Neural progenitor cell (in vitro differentiated cells): ENCODE results near the gene TET2. TPM values are rescaled to one million over a fixed set of nuclear protein-coding genes. Genes with fewer than 3 reads are reported as not detected.

ENCODE experiments used
- DNase-seq: peaks from one replicate; pipeline ENCODE4 v3.0.0-alpha.2; 2016; ENCODE audit warnings: low spot score
- H2AFZ ChIP-seq: fragments of 200-600 bp; sonication (generic); replicated peaks from 2 replicates; pipeline ENCODE4 v1.6.1; 2016; ENCODE audit warnings: antibody characterized with exemption
- H3F3A ChIP-seq: fragments of 200-600 bp; sonication (generic); 2 replicates; pipeline ENCODE4 v1.6.1; 2016; ENCODE audit warnings: antibody characterized with exemption, low read depth
- H3K27ac ChIP-seq: fragments of 200-600 bp; sonication (generic); 2 replicates; pipeline ENCODE4 v1.5.1; 2016; ENCODE audit warnings: mild to moderate bottlenecking
- H3K27me3 ChIP-seq: fragments of 200-600 bp; sonication (generic); 2 replicates; pipeline ENCODE4 v1.6.1; 2016; ENCODE audit warnings: mild to moderate bottlenecking, moderate library complexity
- H3K36me3 ChIP-seq: fragments of 200-600 bp; sonication (generic); 2 replicates; pipeline ENCODE4 v1.5.1; 2016
- H3K4me1 ChIP-seq: fragments of 200-600 bp; sonication (generic); 2 replicates; pipeline ENCODE4 v1.6.1; 2016; ENCODE audit warnings: mixed run types
- H3K4me2 ChIP-seq: fragments of 200-600 bp; sonication (generic); 2 replicates; pipeline ENCODE4 v1.6.1; 2016
- H3K4me3 ChIP-seq: fragments of 200-600 bp; sonication (generic); 2 replicates; pipeline ENCODE4 v1.5.1; 2016
- H3K79me2 ChIP-seq: fragments of 200-600 bp; sonication (generic); 2 replicates; pipeline ENCODE4 v1.6.1; 2016; ENCODE audit warnings: low read depth
- H3K9ac ChIP-seq: fragments of 200-600 bp; sonication (generic); 2 replicates; pipeline ENCODE4 v1.6.1; 2016
- H3K9me3 ChIP-seq: fragments of 200-600 bp; sonication (generic); 2 replicates; pipeline ENCODE4 v1.5.1; 2016; ENCODE audit warnings: low read depth
- H4K20me1 ChIP-seq: fragments of 200-600 bp; sonication (generic); 2 replicates; pipeline ENCODE4 v1.6.1; 2016; ENCODE audit warnings: low read depth
- H3K27ac Mint-ChIP-seq: 3 replicates; pipeline ENCODE4 v1.8.0; 2021; ENCODE audit warnings: mixed read lengths
- H3K27me3 Mint-ChIP-seq: 2 replicates; pipeline ENCODE4 v1.8.0; 2022; ENCODE audit warnings: low read depth, mild to moderate bottlenecking, inconsistent platforms, moderate library complexity, mixed read lengths; ENCODE audit not compliant: insufficient read depth
- H3K36me3 Mint-ChIP-seq: 3 replicates; pipeline ENCODE4 v1.8.0; 2021; ENCODE audit warnings: mixed read lengths
- H3K4me1 Mint-ChIP-seq: 3 replicates; pipeline ENCODE4 v1.8.0; 2021; ENCODE audit warnings: mixed read lengths
- H3K4me3 Mint-ChIP-seq: 3 replicates; pipeline ENCODE4 v1.8.0; 2021; ENCODE audit warnings: mild to moderate bottlenecking, moderate library complexity, mixed read lengths
- H3K9me3 Mint-ChIP-seq: 3 replicates; pipeline ENCODE4 v1.8.0; 2020; ENCODE audit warnings: mixed read lengths
- EZH2 ChIP-seq: fragments of 200-600 bp; sonication (generic); IDR thresholded peaks from 2 replicates; pipeline ENCODE4 v1.6.1; 2017; ENCODE audit warnings: antibody characterized with exemption, mild to moderate bottlenecking, moderate library complexity
- EZH2phosphoT487 ChIP-seq: fragments of 200-600 bp; sonication (generic); IDR thresholded peaks from 2 replicates; pipeline ENCODE4 v1.6.1; 2017; ENCODE audit warnings: antibody characterized with exemption
- small RNA-seq: library from RNA; depleted of rRNA; stranded (forward); fragments of <200 nt; gene quantifications from one replicate; pipeline ENCODE3, GENCODE V24; 2015
- total RNA-seq: library from RNA; depleted of rRNA; stranded (reverse); fragments of >200 nt; gene quantifications from 2 replicates; pipeline ENCODE4 v1.2.3, GENCODE V29; 2015; ENCODE audit warnings: low replicate concordance
- TF ChIP-seq, protein P1 (sequence below): fragments of 200-600 bp; sonication (generic); IDR thresholded peaks from 2 replicates; pipeline ENCODE4 v1.5.1; 2017; ENCODE audit warnings: antibody characterized with exemption, mild to moderate bottlenecking

TET2 gene
- total RNA-seq, 1 donor from 2014 or later = 17.0 TPM

DNA sequence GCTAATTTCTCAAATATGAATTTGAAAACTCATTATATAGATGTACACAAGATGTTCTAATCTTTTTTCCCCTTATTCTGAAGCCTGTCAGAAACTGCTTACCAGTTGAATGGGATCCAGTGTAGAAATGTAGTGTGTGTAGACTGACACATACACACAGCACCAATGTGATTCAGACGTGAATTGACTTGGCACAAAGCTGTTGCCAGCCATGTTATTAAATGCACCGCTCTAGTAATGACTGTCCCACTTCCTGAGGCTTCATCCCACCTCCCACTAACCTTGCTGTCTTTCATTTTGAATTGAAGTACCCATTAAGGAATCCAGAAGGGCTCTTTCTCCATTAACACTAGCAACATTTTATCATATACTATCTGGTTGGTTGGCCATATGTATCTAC is 180.5 kb downstream of the TET2 start:
- no peaks in the 10 kb centered on the region for H4K20me1 ChIP-seq
- peaks cover 7% of the 10 kb centered on the region for H3K4me1 ChIP-seq
- no peaks in the 10 kb centered on the region for H3F3A ChIP-seq
- H3K4me2 ChIP-seq = no peak overlapping the region
- Mint-ChIP-seq H3K9me3 (no peaks in the 10 kb centered on the region), H3K27me3 (no peaks in the 10 kb centered on the region), H3K36me3 (no peaks in the 10 kb centered on the region), H3K27ac (no peak overlapping the region), H3K4me1 (no peaks in the 10 kb centered on the region), H3K4me3 (no peak overlapping the region)
- no peak overlapping the region for H3K9ac ChIP-seq
- no peak for DNase-seq
- H3K27me3 ChIP-seq = no peaks in the 10 kb centered on the region
- no peak overlapping the region for H3K27ac ChIP-seq
- no peak overlapping the region for H2AFZ ChIP-seq
- no peak for TF ChIP-seq EZH2phosphoT487
- TF ChIP-seq, protein P1, sequence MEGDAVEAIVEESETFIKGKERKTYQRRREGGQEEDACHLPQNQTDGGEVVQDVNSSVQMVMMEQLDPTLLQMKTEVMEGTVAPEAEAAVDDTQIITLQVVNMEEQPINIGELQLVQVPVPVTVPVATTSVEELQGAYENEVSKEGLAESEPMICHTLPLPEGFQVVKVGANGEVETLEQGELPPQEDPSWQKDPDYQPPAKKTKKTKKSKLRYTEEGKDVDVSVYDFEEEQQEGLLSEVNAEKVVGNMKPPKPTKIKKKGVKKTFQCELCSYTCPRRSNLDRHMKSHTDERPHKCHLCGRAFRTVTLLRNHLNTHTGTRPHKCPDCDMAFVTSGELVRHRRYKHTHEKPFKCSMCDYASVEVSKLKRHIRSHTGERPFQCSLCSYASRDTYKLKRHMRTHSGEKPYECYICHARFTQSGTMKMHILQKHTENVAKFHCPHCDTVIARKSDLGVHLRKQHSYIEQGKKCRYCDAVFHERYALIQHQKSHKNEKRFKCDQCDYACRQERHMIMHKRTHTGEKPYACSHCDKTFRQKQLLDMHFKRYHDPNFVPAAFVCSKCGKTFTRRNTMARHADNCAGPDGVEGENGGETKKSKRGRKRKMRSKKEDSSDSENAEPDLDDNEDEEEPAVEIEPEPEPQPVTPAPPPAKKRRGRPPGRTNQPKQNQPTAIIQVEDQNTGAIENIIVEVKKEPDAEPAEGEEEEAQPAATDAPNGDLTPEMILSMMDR = no peak
- no peak for TF ChIP-seq EZH2
- no peak overlapping the region for H3K4me3 ChIP-seq
- H3K36me3 ChIP-seq = no peaks in the 10 kb centered on the region
- no peaks in the 10 kb centered on the region for H3K9me3 ChIP-seq
- no peaks in the 10 kb centered on the region for H3K79me2 ChIP-seq

DNA sequence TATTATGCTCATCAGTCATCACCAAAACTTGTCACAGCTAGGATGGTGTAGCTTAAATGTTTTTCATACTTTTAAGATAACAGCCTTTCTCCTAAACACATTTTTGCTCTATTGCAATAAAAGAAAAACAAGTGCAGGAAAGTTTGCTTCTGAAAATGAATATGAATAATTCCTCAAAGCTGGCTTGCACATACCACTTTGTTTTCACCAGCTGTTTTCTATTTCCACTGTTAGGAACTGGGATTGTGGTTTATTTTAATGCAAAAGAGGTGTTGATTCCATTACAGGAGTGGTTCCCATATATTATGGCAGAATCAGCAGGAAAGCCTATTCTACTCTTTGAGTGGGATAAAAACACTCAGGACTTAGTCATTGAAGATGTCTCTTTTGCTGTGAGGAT is 181.3 kb downstream of the TET2 start:
- Histone ChIP-seq H3K36me3 (no peaks in the 10 kb centered on the region), H3K4me3 (no peak overlapping the region), H3K4me1 (peaks cover 7% of the 10 kb centered on the region), H3K9ac (no peak overlapping the region), H3K9me3 (no peaks in the 10 kb centered on the region), H3K27ac (no peak overlapping the region), H2AFZ (no peak overlapping the region), H3K27me3 (no peaks in the 10 kb centered on the region), H3K4me2 (no peak overlapping the region), H4K20me1 (no peaks in the 10 kb centered on the region), H3K79me2 (no peaks in the 10 kb centered on the region), H3F3A (no peaks in the 10 kb centered on the region)
- Mint-ChIP-seq H3K4me1 (no peaks in the 10 kb centered on the region), H3K27ac (no peak overlapping the region), H3K9me3 (no peaks in the 10 kb centered on the region), H3K27me3 (no peaks in the 10 kb centered on the region), H3K4me3 (no peak overlapping the region), H3K36me3 (no peaks in the 10 kb centered on the region)
- no peak for DNase-seq
- TF ChIP-seq EZH2phosphoT487 = no peak
- TF ChIP-seq EZH2 = no peak
- TF ChIP-seq, protein P1 = no peak

DNA sequence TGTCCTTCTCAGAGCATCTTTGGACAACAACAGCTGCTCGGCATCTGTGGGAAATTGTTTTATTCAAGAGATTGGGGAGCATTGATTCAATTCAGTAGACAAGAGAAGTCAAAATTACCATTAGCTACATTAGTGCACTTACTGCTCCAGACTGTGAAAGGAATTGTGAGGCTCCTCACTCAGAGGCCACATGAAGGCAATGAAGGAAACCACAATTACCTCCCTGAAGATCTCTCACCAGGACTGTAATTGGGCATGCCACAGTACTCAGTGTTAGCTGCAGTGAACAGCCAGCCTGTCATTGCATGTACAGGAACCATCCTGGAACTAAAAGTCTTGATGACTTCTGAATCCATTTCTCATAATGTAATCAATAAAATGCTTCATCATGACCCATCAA is 182.4 kb downstream of the TET2 start:
- TF ChIP-seq, protein P1 = no peak
- TF ChIP-seq EZH2 (no peak), EZH2phosphoT487 (no peak)
- H3K4me2 ChIP-seq = no peak overlapping the region
- no peak overlapping the region for H3K4me3 ChIP-seq
- H3K27me3 Mint-ChIP-seq = no peaks in the 10 kb centered on the region
- no peaks in the 10 kb centered on the region for H3K36me3 ChIP-seq
- H3K9ac ChIP-seq = no peak overlapping the region
- no peak overlapping the region for H3K27ac Mint-ChIP-seq
- H4K20me1 ChIP-seq = no peaks in the 10 kb centered on the region
- no peak overlapping the region for H3K27ac ChIP-seq
- H3K9me3 Mint-ChIP-seq = no peaks in the 10 kb centered on the region
- peaks cover 7% of the 10 kb centered on the region for H3K4me1 ChIP-seq
- no peaks in the 10 kb centered on the region for H3K9me3 ChIP-seq
- no peaks in the 10 kb centered on the region for H3K27me3 ChIP-seq
- DNase-seq = no peak
- H3K4me1 Mint-ChIP-seq = no peaks in the 10 kb centered on the region
- no peak overlapping the region for H3K4me3 Mint-ChIP-seq
- no peaks in the 10 kb centered on the region for H3F3A ChIP-seq
- no peaks in the 10 kb centered on the region for H3K36me3 Mint-ChIP-seq
- no peaks in the 10 kb centered on the region for H3K79me2 ChIP-seq
- H2AFZ ChIP-seq = peak overlapping the region; percentile 85

Small RNA genes lying within 50 kb of the gene (small RNA-seq; reads per million reads assigned to genes)
- gene RF00322 (not detected), gene RN7SL89P (not detected)
